KMS-11 (cell line): ENCODE measurements around the gene ARID1B.

ENCODE experiments used
- H2AFZ ChIP-seq: fragments of 200-600 bp; sonication (generic); 2 replicates; pipeline ENCODE4 v1.6.1; 2016; ENCODE audit warnings: antibody characterized with exemption, mixed run types, low read depth
- H3K27ac ChIP-seq: fragments of 200-600 bp; sonication (generic); 2 replicates; pipeline ENCODE4 v1.6.1; 2016; ENCODE audit warnings: mild to moderate bottlenecking, mixed run types
- H3K27me3 ChIP-seq: fragments of 200-600 bp; sonication (generic); 2 replicates; pipeline ENCODE4 v1.6.1; 2017; ENCODE audit warnings: mild to moderate bottlenecking, low read depth, mixed run types, moderate library complexity; ENCODE audit not compliant: insufficient read depth
- H3K36me3 ChIP-seq: fragments of 200-600 bp; sonication (generic); 2 replicates; pipeline ENCODE4 v1.6.1; 2017; ENCODE audit warnings: mild to moderate bottlenecking, mixed run types; ENCODE audit not compliant: insufficient read depth
- H3K4me1 ChIP-seq: fragments of 200-600 bp; sonication (generic); 2 replicates; pipeline ENCODE4 v1.6.1; 2016; ENCODE audit warnings: mild to moderate bottlenecking, low read depth, mixed run types; ENCODE audit not compliant: poor library complexity, severe bottlenecking
- H3K4me2 ChIP-seq: fragments of 200-600 bp; sonication (generic); 2 replicates; pipeline ENCODE4 v1.7.0; 2016; ENCODE audit warnings: mild to moderate bottlenecking, mixed run types
- H3K4me3 ChIP-seq: fragments of 200-600 bp; sonication (generic); IDR thresholded peaks from 2 replicates; pipeline ENCODE4 v1.6.1; 2017; ENCODE audit warnings: low read depth, low read length, mixed read lengths; ENCODE audit not compliant: insufficient read depth
- H3K79me2 ChIP-seq: fragments of 200-600 bp; sonication (generic); 2 replicates; pipeline ENCODE4 v1.6.1; 2016; ENCODE audit warnings: low read depth, mixed run types; ENCODE audit not compliant: insufficient read depth
- H3K9ac ChIP-seq: fragments of 200-600 bp; sonication (generic); 2 replicates; pipeline ENCODE4 v1.6.1; 2016; ENCODE audit warnings: mild to moderate bottlenecking, mixed run types
- H4K20me1 ChIP-seq: fragments of 200-600 bp; sonication (generic); 2 replicates; pipeline ENCODE4 v1.6.1; 2016; ENCODE audit warnings: mild to moderate bottlenecking, mixed run types; ENCODE audit not compliant: insufficient read depth
- CTCF ChIP-seq: fragments of 200-600 bp; sonication (generic); conservative IDR thresholded peaks from 2 replicates; pipeline ENCODE4 v1.6.1; 2017; ENCODE audit warnings: low read depth, mild to moderate bottlenecking, antibody characterized with exemption, low read length, moderate library complexity, mixed read lengths

Gene ARID1B

GRCh38 chr6:157097255-157097955, 320.2 kb downstream of the ARID1B start:
- Histone ChIP-seq H3K27ac (no peak overlapping the region), H3K27me3 (no peaks in the 10 kb centered on the region), H3K4me1 (no peaks in the 10 kb centered on the region), H3K4me2 (no peak overlapping the region), H2AFZ (no peak overlapping the region), H3K9ac (no peak overlapping the region), H3K36me3 (no peaks in the 10 kb centered on the region), H3K79me2 (no peaks in the 10 kb centered on the region), H3K4me3 (no peak overlapping the region), H4K20me1 (no peaks in the 10 kb centered on the region)
- no peak for TF ChIP-seq CTCF

- TF ChIP-seq CTCF = no peak
- Histone ChIP-seq H3K4me2 (no peak overlapping the region), H3K27ac (no peak overlapping the region), H3K4me1 (no peaks in the 10 kb centered on the region), H3K79me2 (no peaks in the 10 kb centered on the region), H3K9ac (no peak overlapping the region), H3K4me3 (no peak overlapping the region), H4K20me1 (no peaks in the 10 kb centered on the region), H2AFZ (no peak overlapping the region), H3K27me3 (no peaks in the 10 kb centered on the region), H3K36me3 (no peaks in the 10 kb centered on the region)
Observed at GRCh38 chr6:157098999-157099398, 321.8 kb downstream of the ARID1B start.

GRCh38 chr6:157099912-157100593, 322.9 kb downstream of the ARID1B start:
- Histone ChIP-seq H3K4me3 (no peak overlapping the region), H4K20me1 (no peaks in the 10 kb centered on the region), H3K79me2 (no peaks in the 10 kb centered on the region), H3K27ac (no peak overlapping the region), H3K9ac (no peak overlapping the region), H3K4me1 (no peaks in the 10 kb centered on the region), H2AFZ (no peak overlapping the region), H3K27me3 (no peaks in the 10 kb centered on the region), H3K36me3 (no peaks in the 10 kb centered on the region), H3K4me2 (no peak overlapping the region)
- no peak for TF ChIP-seq CTCF

- H3K79me2 ChIP-seq = no peaks in the 10 kb centered on the region
- no peak overlapping the region for H3K9ac ChIP-seq
- H3K4me1 ChIP-seq = no peaks in the 10 kb centered on the region
- no peaks in the 10 kb centered on the region for H3K27me3 ChIP-seq
- H3K27ac ChIP-seq = no peak overlapping the region
- no peaks in the 10 kb centered on the region for H4K20me1 ChIP-seq
- no peak overlapping the region for H2AFZ ChIP-seq
- H3K36me3 ChIP-seq = no peaks in the 10 kb centered on the region
- no peak for TF ChIP-seq CTCF
- no peak overlapping the region for H3K4me2 ChIP-seq
- H3K4me3 ChIP-seq = no peak overlapping the region
Observed at GRCh38 chr6:157101166-157101565, 324.0 kb downstream of the ARID1B start.
